Spleen (tissue), 11 donors: ENCODE data around the gene SSPN. TPM values are rescaled to one million over a fixed set of nuclear protein-coding genes. Genes with fewer than 3 reads are reported as not detected.

Source experiments
- DNase-seq: peaks from one replicate; pipeline ENCODE4 v3.0.0-alpha.2; 2020
- H3K27ac ChIP-seq, 8 donors: fragments of 200-600 bp; sonication (generic) in 7 of 8; 1 replicate in 4 of 8; 2 replicates in 4 of 8; pipeline versions ENCODE4 v1.5.0 to v1.8.0; 2016 to 2021; ENCODE audit warnings: inconsistent platforms in 4 of 8, mild to moderate bottlenecking in 4 of 8, moderate library complexity in 1 of 8
- H3K27me3 ChIP-seq, 7 donors: fragments of 200-600 bp; sonication (generic) in 6 of 7; replicated peaks in 1 of 7; 1 replicate in 4 of 7; 2 replicates in 3 of 7; pipeline versions ENCODE4 v1.5.0 to v1.8.0; 2016 to 2021; ENCODE audit warnings: inconsistent platforms in 3 of 7, mild to moderate bottlenecking in 1 of 7
- H3K36me3 ChIP-seq, 6 donors: fragments of 200-600 bp; sonication (generic) in 5 of 6; 1 replicate in 4 of 6; 2 replicates in 2 of 6; pipeline versions ENCODE4 v1.5.0 to v1.8.0; 2016 to 2021; ENCODE audit warnings: inconsistent platforms in 2 of 6
- H3K4me1 ChIP-seq, 6 donors: fragments of 200-600 bp; sonication (generic) in 5 of 6; 1 replicate in 3 of 6; 2 replicates in 3 of 6; pipeline versions ENCODE4 v1.5.0 to v1.8.0; 2016 to 2021; ENCODE audit warnings: inconsistent platforms in 3 of 6
- H3K4me3 ChIP-seq, 8 donors: fragments of 200-600 bp; sonication (generic) in 7 of 8; 1 replicate in 4 of 8; 2 replicates in 4 of 8; pipeline versions ENCODE4 v1.5.0 to v1.8.0; 2016 to 2021; ENCODE audit warnings: inconsistent platforms in 4 of 8, mild to moderate bottlenecking in 4 of 8, moderate library complexity in 2 of 8
- H3K9me3 ChIP-seq, 8 donors: fragments of 200-600 bp; sonication (generic) in 7 of 8; 1 replicate in 4 of 8; 2 replicates in 4 of 8; pipeline versions ENCODE4 v1.5.0 to v1.8.0; 2016 to 2021; ENCODE audit warnings: inconsistent platforms in 4 of 8
- CTCF ChIP-seq, 11 experiments: fragments of 200-600 bp in 7 of 11; fragments of 450-650 bp in 4 of 11; sonication (generic) in 4 of 11; IDR thresholded peaks in 8 of 11; conservative IDR thresholded peaks in 3 of 11; 1 replicate in 7 of 11; 2 replicates in 4 of 11; pipeline versions ENCODE4 v1.4.0 to v1.8.0; 2016 to 2021; ENCODE audit warnings: antibody characterized with exemption in 11 of 11, inconsistent platforms in 4 of 11, mild to moderate bottlenecking in 1 of 11
- POLR2A ChIP-seq, 3 donors: fragments of 450-650 bp; IDR thresholded peaks; one replicate each; pipeline ENCODE4 v1.5.1; 2017; ENCODE audit warnings: antibody characterized with exemption in 3 of 3, mild to moderate bottlenecking in 1 of 3
- POLR2AphosphoS5 ChIP-seq, 3 donors: sonication (generic); formaldehyde crosslinking; IDR thresholded peaks; one replicate each; pipeline ENCODE4 v1.5.1; 2017; ENCODE audit warnings: antibody characterized with exemption in 3 of 3
- WGBS, 5 donors: extraction: QIAGEN DNeasy Blood & Tissue Kit in 3 of 5; methylation state at CpG; one replicate each; pipeline versions ENCODE4 v1.1.5 to v1.1.7; 2013 to 2018; 5-methylcytosine and 5-hydroxymethylcytosine counted together
- intact Hi-C: fragments of 100-400 bp; cut with DNase I; formaldehyde crosslinking; loops from one replicate; pipeline ENCODE4 v1.15.0; 2023; ENCODE audit warnings: low total_unique reads
- polyA plus RNA-seq, 3 donors: library from polyadenylated mRNA; stranded (reverse); fragments of 200-250 nt; gene quantifications; one replicate each; pipeline ENCODE4 v1.2.1, GENCODE V29; 2013
- total RNA-seq, 7 donors: library from RNA; depleted of rRNA in 3 of 7; stranded (reverse); fragments of >200 nt in 3 of 7; fragmentation: NEBNext Ultra II Directional in 4 of 7; extraction: Animal tissue kit (Norgen Biotek cat#: 25700) in 4 of 7; gene quantifications; one replicate each; pipeline versions ENCODE4 v1.1.0 to v1.2.1, GENCODE V29; 2016 to 2021
- donor health status: healthy with polysubstance abuse.
- donor health status: DM: no; HTN: no; CAD: no; lungs with moderate emphysema.
- donor health status: DM: no; HTN: no; CAD: no.
- donor health status: Bipolar disorder and iron deficiency.
- donor health status: healthy.
- donor health status: DM: no; HTN: no; CAD: no.
- donor health status: DM: yes; HTN: yes; CAD: no.

SSPN gene
- total and polyA plus RNA-seq, 10 donors: 2.7 to 46.6 (median 10.6) TPM

- no peak overlapping the region for H3K4me3 ChIP-seq
- DNase-seq: no peak
- H3K9me3 ChIP-seq: no peaks in the 10 kb centered on the region
- TF ChIP-seq CTCF (IDR thresholded peaks at IDR 0.05 in 8 of 11, conservative IDR thresholded peaks at IDR 0.05 in 3 of 11): no peak
- no peak for TF ChIP-seq POLR2AphosphoS5 (IDR thresholded peaks at IDR 0.05)
- TF ChIP-seq POLR2A (IDR thresholded peaks at IDR 0.05): no peak
- intact Hi-C loops: no loop called here
- peaks cover 0 to 39% (median 10%) of the 10 kb centered on the region in 7 donors for H3K27me3 ChIP-seq
- no peak overlapping the region for H3K27ac ChIP-seq
- peaks cover 0 to 25% (median 17%) of the 10 kb centered on the region in 6 donors for H3K4me1 ChIP-seq
- no peaks in the 10 kb centered on the region for H3K36me3 ChIP-seq
- WGBS, 5 donors: 65 to 92% (median 88%) methylated on average over 4 of the region's 4 CpGs
Observed at GRCh38 chr12:26198742-26199141, 3.4 kb downstream of the SSPN start.

- Histone ChIP-seq H3K27me3 (no peaks in the 10 kb centered on the region), H3K4me3 (no peak overlapping the region), H3K27ac (no peak overlapping the region), H3K36me3 (no peaks in the 10 kb centered on the region), H3K9me3 (no peaks in the 10 kb centered on the region), H3K4me1 (no peaks in the 10 kb centered on the region)
- TF ChIP-seq CTCF (IDR thresholded peaks at IDR 0.05 in 8 of 11, conservative IDR thresholded peaks at IDR 0.05 in 3 of 11) (no peak), POLR2AphosphoS5 (IDR thresholded peaks at IDR 0.05) (no peak), POLR2A (IDR thresholded peaks at IDR 0.05) (no peak)
- DNase-seq: no peak
- 79 to 93% (median 84%) methylated on average over 4 of the region's 4 CpGs for WGBS, 5 donors
- intact Hi-C loops: no loop called here
Observed at GRCh38 chr12:26203167-26203780, 7.9 kb downstream of the SSPN start.

DNA sequence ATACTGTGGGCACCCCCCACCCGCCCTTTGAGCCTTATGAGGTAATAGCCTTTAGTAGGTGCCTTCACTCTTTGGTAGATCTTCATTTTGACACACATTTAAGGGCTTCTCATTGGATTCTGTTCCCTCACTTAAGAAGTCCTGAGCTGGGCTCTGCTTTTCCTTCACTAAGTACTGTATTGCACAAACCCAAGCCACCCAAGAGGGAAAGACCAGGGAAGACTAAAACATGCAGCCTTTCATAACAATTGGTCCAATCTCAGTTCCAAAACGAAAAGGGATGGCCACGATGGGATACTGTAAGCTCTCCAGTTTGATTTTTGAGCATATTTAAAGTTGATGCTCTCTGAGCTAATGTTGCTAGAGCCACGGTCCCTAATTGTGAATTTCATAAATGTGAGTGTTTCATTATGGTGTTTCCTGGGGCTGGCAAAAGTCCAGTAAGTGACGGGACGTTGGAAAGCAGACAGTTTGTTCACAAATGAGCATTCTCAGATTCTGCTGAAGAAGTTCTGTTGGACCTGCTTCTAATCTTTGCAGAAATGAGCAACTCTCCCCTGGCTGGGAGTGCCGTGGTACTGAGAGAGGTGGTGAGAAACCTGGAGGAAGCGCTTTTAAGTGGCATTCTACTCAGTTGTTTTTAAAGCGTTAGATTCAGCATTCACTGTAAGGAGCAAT lies 9.4 kb downstream of the SSPN start:
- TF ChIP-seq POLR2AphosphoS5 (IDR thresholded peaks at IDR 0.05): no peak
- TF ChIP-seq POLR2A (IDR thresholded peaks at IDR 0.05): no peak
- TF ChIP-seq CTCF (IDR thresholded peaks at IDR 0.05 in 8 of 11, conservative IDR thresholded peaks at IDR 0.05 in 3 of 11): no peak
- no peak for DNase-seq
- 69 to 75% (median 73%) methylated on average over 9 of the region's 9 CpGs for WGBS, 5 donors
- intact Hi-C loops: no loop called here
- no peaks in the 10 kb centered on the region for H3K36me3 ChIP-seq
- no peaks in the 10 kb centered on the region for H3K9me3 ChIP-seq
- no peaks in the 10 kb centered on the region for H3K4me1 ChIP-seq
- H3K27ac ChIP-seq: no peak overlapping the region
- H3K27me3 ChIP-seq: no peaks in the 10 kb centered on the region
- H3K4me3 ChIP-seq: no peak overlapping the region

- Histone ChIP-seq H3K9me3 (no peaks in the 10 kb centered on the region), H3K27ac (no peak overlapping the region), H3K36me3 (no peaks in the 10 kb centered on the region), H3K4me3 (no peak overlapping the region), H3K27me3 (no peaks in the 10 kb centered on the region), H3K4me1 (no peaks in the 10 kb centered on the region)
- intact Hi-C loops: no loop called here
- 64 to 87% (median 78%) methylated on average over 2 of the region's 2 CpGs for WGBS, 5 donors
- no peak for DNase-seq
- no peak for TF ChIP-seq POLR2A (IDR thresholded peaks at IDR 0.05)
- TF ChIP-seq POLR2AphosphoS5 (IDR thresholded peaks at IDR 0.05): no peak
- no peak for TF ChIP-seq CTCF (IDR thresholded peaks at IDR 0.05 in 8 of 11, conservative IDR thresholded peaks at IDR 0.05 in 3 of 11)
Observed at GRCh38 chr12:26205298-26205697, 9.9 kb downstream of the SSPN start.
